GM23248 (cell line): Measurements from ENCODE around the gene ITGAL.

ENCODE experiments used
- EZH2 ChIP-seq: fragments of 200-600 bp; sonication (generic); IDR thresholded peaks from 2 replicates; pipeline ENCODE4 v1.6.1; 2018; ENCODE audit warnings: antibody characterized with exemption, mild to moderate bottlenecking; ENCODE audit not compliant: insufficient read depth, poor library complexity, severe bottlenecking
- EZH2phosphoT487 ChIP-seq: fragments of 200-600 bp; sonication (generic); IDR thresholded peaks from 2 replicates; pipeline ENCODE4 v1.6.1; 2018; ENCODE audit warnings: antibody characterized with exemption, moderate library complexity, mild to moderate bottlenecking, low read depth; ENCODE audit not compliant: insufficient read depth

GRCh38 chr16:30509081-30509765 lies 36.7 kb downstream of the ITGAL start:
- TF ChIP-seq EZH2 (no peak), EZH2phosphoT487 (no peak)
